ENCODE data around the gene KCNE4.

GRCh38 chr2:223044092-223044836 is 7.7 kb upstream of the KCNE4 start:
- TF ChIP-seq CTCF (IDR thresholded peaks at IDR 0.05) (no peak), ZFX (IDR thresholded peaks at IDR 0.05; ENCODE audit: borderline replicate concordance) (no peak)
